ENCODE measurements around the gene TBL1XR1. TPM values are rescaled to one million over a fixed set of nuclear protein-coding genes. Genes with fewer than 3 reads are reported as not detected.
"Not testable (repeated sequence)": the region's sequence is repeated elsewhere in the genome, so short reads cannot be mapped to it uniquely, and the experiment has no call there.

Gene TBL1XR1
- total and polyA plus RNA-seq, 5 donors = 31.4 to 145 (median 140) TPM

DNA sequence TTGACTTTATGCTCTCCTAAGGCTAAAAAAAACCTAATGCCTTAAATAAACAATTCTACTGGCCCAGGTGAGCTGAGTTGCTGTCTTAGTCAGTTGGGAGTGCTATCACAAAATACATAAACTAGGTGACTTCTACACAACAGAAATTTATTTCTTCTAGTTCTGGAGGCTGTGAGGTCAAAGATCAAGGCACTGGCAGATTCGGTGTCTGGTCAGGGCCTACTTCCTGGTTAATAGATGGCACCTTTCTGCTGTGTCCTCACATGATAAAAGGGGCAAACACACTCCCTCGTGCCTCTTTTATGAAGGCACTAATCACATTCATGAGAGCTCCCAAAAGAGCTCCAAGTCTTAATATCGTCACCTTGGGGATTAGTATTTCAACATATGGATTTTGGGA is 11.5 kb upstream of the TBL1XR1 start:
- Histone ChIP-seq H3K27me3 (ENCODE audit: control insufficient read depth, insufficient read depth) (no peaks in the 10 kb centered on the region), H3K4me3 (ENCODE audit: low read length) (no peak overlapping the region), H3K27ac (ENCODE audit: low read length) (no peak overlapping the region), H3K4me1 (ENCODE audit: control insufficient read depth, insufficient read depth, low read length) (no peaks in the 10 kb centered on the region), H3K9me3 (ENCODE audit: control insufficient read depth, low read length) (no peaks in the 10 kb centered on the region)
- intact Hi-C loops (cut with DNase I) = loop anchor here in 2 of 4 donors (10.0 kb wide), 2 partner anchors 46 to 66 kb away; no protein-coding TSS in a partner anchor
- DNase-seq = no peak
- 85% methylated on average over 3 of the region's 3 CpGs for WGBS
- no peak for ATAC-seq

DNA sequence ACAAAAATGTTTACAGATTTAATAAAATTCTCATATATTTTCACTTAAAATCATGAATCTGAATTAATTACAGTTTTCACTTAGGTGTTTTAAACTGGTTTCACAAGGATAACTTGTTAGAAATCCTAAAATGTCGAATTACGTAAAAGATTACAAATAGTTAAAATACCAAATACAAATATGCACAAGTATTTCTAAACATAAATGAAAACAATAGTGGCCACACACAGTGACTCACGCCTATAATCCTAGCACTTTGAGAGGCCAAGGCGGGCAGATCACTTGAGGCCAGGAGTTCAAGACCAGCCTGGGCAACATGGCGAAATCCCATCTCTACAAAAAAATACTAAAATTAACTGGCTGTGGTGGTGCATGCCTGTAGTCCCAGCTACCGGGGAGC is 10.9 kb upstream of the TBL1XR1 start:
- ATAC-seq = no peak
- no peak overlapping the region for H3K27ac ChIP-seq (ENCODE audit: low read length)
- no peak for DNase-seq
- H3K4me3 ChIP-seq (ENCODE audit: low read length) = no peak overlapping the region
- intact Hi-C loops (cut with DNase I) = loop anchor here in 2 of 4 donors (10.0 kb wide), 2 partner anchors 47 to 67 kb away; no protein-coding TSS in a partner anchor
- no peaks in the 10 kb centered on the region for H3K9me3 ChIP-seq (ENCODE audit: control insufficient read depth, low read length)
- no peaks in the 10 kb centered on the region for H3K4me1 ChIP-seq (ENCODE audit: control insufficient read depth, insufficient read depth, low read length)
- WGBS = 94% methylated on average over 6 of the region's 6 CpGs
- H3K27me3 ChIP-seq (ENCODE audit: control insufficient read depth, insufficient read depth) = no peaks in the 10 kb centered on the region

- WGBS = 94% methylated on average over 4 of the region's 4 CpGs
- DNase-seq = no peak
- no peaks in the 10 kb centered on the region for H3K9me3 ChIP-seq (ENCODE audit: control insufficient read depth, low read length)
- H3K4me1 ChIP-seq (ENCODE audit: control insufficient read depth, insufficient read depth, low read length) = no peaks in the 10 kb centered on the region
- no peak overlapping the region for H3K4me3 ChIP-seq (ENCODE audit: low read length)
- intact Hi-C loops (cut with DNase I) = loop anchor here in 2 of 4 donors (10.0 kb wide), 2 partner anchors 48 to 68 kb away; no protein-coding TSS in a partner anchor
- no peak for ATAC-seq
- no peaks in the 10 kb centered on the region for H3K27me3 ChIP-seq (ENCODE audit: control insufficient read depth, insufficient read depth)
- H3K27ac ChIP-seq (ENCODE audit: low read length) = no peak overlapping the region
These were observed 9.7 kb upstream of the TBL1XR1 start for GRCh38 chr3:177206936-177207335.

- 98% methylated on average over 43 of the region's 43 CpGs for WGBS
- H3K4me1 ChIP-seq (ENCODE audit: control insufficient read depth, insufficient read depth, low read length) = no peaks in the 10 kb centered on the region
- intact Hi-C loops (cut with DNase I) = loop anchor here in 2 of 4 donors (10.0 kb wide), 2 partner anchors 51 to 71 kb away; no protein-coding TSS in a partner anchor
- peak in 1 of 3 donors; percentile 50 for DNase-seq
- no peak overlapping the region for H3K27ac ChIP-seq (ENCODE audit: low read length)
- H3K27me3 ChIP-seq (ENCODE audit: control insufficient read depth, insufficient read depth) = no peaks in the 10 kb centered on the region
- no peak overlapping the region for H3K4me3 ChIP-seq (ENCODE audit: low read length)
- ATAC-seq = no peak
- no peaks in the 10 kb centered on the region for H3K9me3 ChIP-seq (ENCODE audit: control insufficient read depth, low read length)
These were observed 6.6 kb upstream of the TBL1XR1 start for GRCh38 chr3:177203689-177204395.

GRCh38 chr3:177203016-177203415 is 5.7 kb upstream of the TBL1XR1 start:
- 97% methylated on average over 4 of the region's 4 CpGs for WGBS
- ATAC-seq; H3K4me1 ChIP-seq (ENCODE audit: control insufficient read depth, insufficient read depth, low read length); H3K4me3 ChIP-seq (ENCODE audit: low read length); H3K27me3 ChIP-seq (ENCODE audit: control insufficient read depth, insufficient read depth); H3K27ac ChIP-seq (ENCODE audit: low read length); H3K9me3 ChIP-seq (ENCODE audit: control insufficient read depth, low read length); DNase-seq: not testable (repeated sequence)
- intact Hi-C loops (cut with DNase I) = loop anchor here in 2 of 4 donors (10.0 kb wide), 2 partner anchors 52 to 72 kb away; no protein-coding TSS in a partner anchor

DNA sequence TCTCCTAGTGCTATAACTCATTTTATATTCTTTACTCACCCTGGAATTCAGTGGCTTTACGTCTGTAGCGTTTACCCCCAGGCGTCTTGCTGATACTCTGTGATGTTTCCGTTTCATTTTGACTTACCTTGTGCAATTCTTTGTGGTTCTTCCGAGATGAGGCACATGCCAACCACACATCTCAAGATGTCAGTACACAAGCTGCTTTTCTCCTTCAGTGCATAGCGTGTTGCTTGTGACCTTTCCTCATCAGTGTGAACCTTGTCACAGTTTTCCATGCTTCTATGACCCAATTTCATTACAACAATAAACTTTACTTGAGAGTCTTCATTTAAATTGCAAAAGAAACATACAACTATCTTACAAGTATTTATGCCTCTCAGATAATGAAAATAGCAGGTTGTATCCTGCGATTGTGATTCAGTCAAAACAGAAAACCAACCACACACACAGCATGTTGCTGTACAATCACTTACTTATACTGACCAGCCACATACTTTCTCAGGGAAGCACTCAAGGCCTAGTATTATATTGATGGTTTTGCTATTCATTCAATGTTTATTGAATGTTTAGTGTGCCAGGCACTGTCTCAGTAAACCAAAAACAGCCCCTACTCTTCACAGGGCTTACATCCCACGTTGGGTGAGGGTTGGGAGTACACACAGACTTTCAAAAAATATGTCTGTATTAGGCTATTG is 4.6 kb upstream of the TBL1XR1 start:
- H3K27me3 ChIP-seq (ENCODE audit: control insufficient read depth, insufficient read depth) = no peaks in the 10 kb centered on the region
- intact Hi-C loops (cut with DNase I) = loop anchor here in 2 of 4 donors (10.0 kb wide), 2 partner anchors 53 to 73 kb away; no protein-coding TSS in a partner anchor
- WGBS = 77% methylated on average over 8 of the region's 8 CpGs
- H3K4me1 ChIP-seq (ENCODE audit: control insufficient read depth, insufficient read depth, low read length) = no peaks in the 10 kb centered on the region
- ATAC-seq (no peak), DNase-seq (no peak)
- no peaks in the 10 kb centered on the region for H3K9me3 ChIP-seq (ENCODE audit: control insufficient read depth, low read length)
- no peak overlapping the region for H3K27ac ChIP-seq (ENCODE audit: low read length)
- H3K4me3 ChIP-seq (ENCODE audit: low read length) = no peak overlapping the region

DNA sequence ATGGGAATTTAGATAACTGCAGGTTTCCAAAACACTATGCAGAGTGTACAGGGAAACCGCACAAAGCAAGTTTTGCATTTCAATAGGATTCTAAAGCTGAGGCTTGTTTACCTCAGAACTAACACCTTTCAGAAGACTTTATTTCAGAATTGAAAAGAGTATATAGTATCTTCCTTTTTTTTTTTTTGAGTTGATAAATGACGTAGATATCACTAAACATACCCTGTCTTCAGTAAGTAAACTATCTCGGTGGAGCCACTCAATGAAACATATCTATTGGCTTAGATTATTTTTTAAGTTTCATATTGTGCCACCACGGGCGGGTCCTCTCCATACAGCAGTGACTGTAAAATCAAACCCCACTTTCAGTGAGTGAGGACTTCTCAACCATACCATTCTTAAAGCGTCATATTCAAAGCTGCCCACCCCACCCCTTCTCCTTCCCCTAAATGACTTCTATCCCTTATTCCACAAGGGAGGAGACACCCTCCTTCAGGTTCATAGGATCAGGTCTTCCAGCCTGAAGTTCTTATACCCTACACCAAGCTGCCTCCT is 2.0 kb upstream of the TBL1XR1 start:
- Histone ChIP-seq H3K27me3 (ENCODE audit: control insufficient read depth, insufficient read depth) (no peaks in the 10 kb centered on the region), H3K27ac (ENCODE audit: low read length) (no peak overlapping the region), H3K4me3 (ENCODE audit: low read length) (no peak overlapping the region), H3K9me3 (ENCODE audit: control insufficient read depth, low read length) (no peaks in the 10 kb centered on the region), H3K4me1 (ENCODE audit: control insufficient read depth, insufficient read depth, low read length) (no peaks in the 10 kb centered on the region)
- ATAC-seq (no peak), DNase-seq (no peak)
- intact Hi-C loops (cut with DNase I) = loop anchor here in 3 of 4 donors (5.0 to 10.0 kb wide), 4 partner anchors 134 to 158 kb away; no protein-coding TSS in a partner anchor
- WGBS = 68% methylated on average over 6 of the region's 6 CpGs

GRCh38 chr3:177197727-177198460 is 612 bp upstream of the TBL1XR1 start:
- DNase-seq (peak in 2 of 3 donors; percentile 68 to 88), ATAC-seq (peak; percentile 79 to 83)
- under 1% methylated on average over 57 of the region's 57 CpGs for WGBS
- peak overlapping the region; percentile 83 for H3K27ac ChIP-seq (ENCODE audit: low read length)
- H3K9me3 ChIP-seq (ENCODE audit: control insufficient read depth, low read length) = no peaks in the 10 kb centered on the region
- intact Hi-C loops (cut with DNase I) = loop anchor here (1.0 to 10.0 kb wide), 6 partner anchors 133 to 161 kb away; no protein-coding TSS in a partner anchor
- no peaks in the 10 kb centered on the region for H3K27me3 ChIP-seq (ENCODE audit: control insufficient read depth, insufficient read depth)
- no peaks in the 10 kb centered on the region for H3K4me1 ChIP-seq (ENCODE audit: control insufficient read depth, insufficient read depth, low read length)
- peak overlapping the region; percentile 100 for H3K4me3 ChIP-seq (ENCODE audit: low read length)

GRCh38 chr3:177196456-177197040 is 734 bp downstream of the TBL1XR1 start:
- H3K27ac ChIP-seq (ENCODE audit: low read length) = peak overlapping the region; percentile 99
- WGBS = under 1% methylated on average over 43 of the region's 43 CpGs
- no peaks in the 10 kb centered on the region for H3K27me3 ChIP-seq (ENCODE audit: control insufficient read depth, insufficient read depth)
- H3K9me3 ChIP-seq (ENCODE audit: control insufficient read depth, low read length) = no peaks in the 10 kb centered on the region
- H3K4me3 ChIP-seq (ENCODE audit: low read length) = peak overlapping the region; percentile 100
- intact Hi-C loops (cut with DNase I) = loop anchor here (1.0 to 10.0 kb wide), 6 partner anchors 132 to 163 kb away; no protein-coding TSS in a partner anchor
- DNase-seq = no peak
- ATAC-seq = no peak
- no peaks in the 10 kb centered on the region for H3K4me1 ChIP-seq (ENCODE audit: control insufficient read depth, insufficient read depth, low read length)

DNA sequence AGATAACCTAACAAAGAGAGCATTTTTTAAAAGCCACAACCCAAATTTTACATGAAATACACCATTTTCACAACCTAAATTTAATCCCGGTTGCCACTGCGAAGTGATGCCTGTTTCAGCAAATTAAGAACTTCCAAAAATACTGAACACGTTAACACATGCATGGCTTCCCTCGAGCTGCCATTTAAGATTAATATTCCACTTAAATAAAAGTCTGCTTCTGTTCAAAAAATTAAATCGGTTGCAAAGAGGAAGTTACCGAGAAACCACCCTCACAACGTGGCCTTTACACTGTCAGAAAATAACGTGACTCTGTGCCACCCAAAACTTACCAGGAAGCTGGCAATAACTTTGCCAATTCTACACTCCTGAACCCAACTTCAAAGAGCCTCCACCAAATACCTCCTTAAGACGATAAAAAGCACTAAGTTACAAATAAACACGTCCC is 1.2 kb downstream of the TBL1XR1 start:
- ATAC-seq (no peak), DNase-seq (no peak)
- H3K4me3 ChIP-seq (ENCODE audit: low read length) = peak overlapping the region; percentile 100
- intact Hi-C loops (cut with DNase I) = loop anchor here (2.0 to 10.0 kb wide), 5 partner anchors 131 to 161 kb away; no protein-coding TSS in a partner anchor
- no peaks in the 10 kb centered on the region for H3K27me3 ChIP-seq (ENCODE audit: control insufficient read depth, insufficient read depth)
- WGBS = 0% methylated on average over 10 of the region's 10 CpGs
- H3K9me3 ChIP-seq (ENCODE audit: control insufficient read depth, low read length) = no peaks in the 10 kb centered on the region
- H3K4me1 ChIP-seq (ENCODE audit: control insufficient read depth, insufficient read depth, low read length) = peaks cover 2% of the 10 kb centered on the region
- peak overlapping the region; percentile 99 for H3K27ac ChIP-seq (ENCODE audit: low read length)

Data from right cardiac atrium (tissue), 5 donors.